ENCODE data around the gene TAF4B.
"Not testable (repeated sequence)": the region's sequence is repeated elsewhere in the genome, so short reads cannot be mapped to it uniquely, and the experiment has no call there.

TAF4B gene

DNA sequence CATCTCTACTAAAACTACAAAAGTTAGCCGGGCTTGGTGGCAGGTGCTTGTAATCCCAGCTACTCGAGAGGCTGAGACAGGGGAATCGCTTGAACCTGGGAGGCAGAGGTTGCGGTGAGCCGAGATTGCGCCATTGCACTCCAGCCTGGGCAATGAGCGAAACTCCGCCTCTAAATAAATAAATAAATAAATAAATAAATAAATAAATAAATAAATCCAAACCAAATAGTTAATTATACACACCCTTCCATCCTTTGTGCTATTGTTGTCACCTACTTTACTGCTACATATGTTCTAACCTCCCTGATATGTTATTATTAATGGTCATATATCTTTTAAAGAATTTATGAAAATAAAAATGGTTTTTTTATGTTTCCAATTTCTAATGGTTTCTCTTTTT, 155.3 kb downstream of the TAF4B start:
- DNase-seq (ENCODE audit: low read depth): not testable (repeated sequence)

GRCh38 chr18:26383454-26384270, 157.4 kb downstream of the TAF4B start:
- DNase-seq (ENCODE audit: low read depth): no peak

DNA sequence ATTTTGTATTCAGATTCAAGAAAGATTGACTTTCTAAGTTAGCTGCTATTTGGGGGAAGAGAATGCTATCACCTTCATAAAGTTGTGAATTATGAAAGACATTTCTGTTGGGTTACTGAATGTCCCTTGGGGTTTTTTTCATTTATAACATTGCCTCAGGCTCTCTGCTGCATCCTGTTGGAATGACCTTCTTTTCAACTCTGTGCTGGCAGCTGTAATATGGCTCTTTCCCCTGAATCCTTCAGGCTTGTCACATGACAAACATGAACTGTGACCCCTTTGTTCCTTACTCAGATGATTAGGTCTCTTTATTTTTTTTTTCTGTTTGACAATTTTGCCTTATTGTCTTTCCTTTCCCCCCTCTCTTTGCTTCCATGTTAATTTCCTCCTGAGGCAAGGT, 159.8 kb downstream of the TAF4B start:
- DNase-seq (ENCODE audit: low read depth): no peak

GRCh38 chr18:26386441-26386840, 160.2 kb downstream of the TAF4B start:
- no peak for DNase-seq (ENCODE audit: low read depth)

- no peak for DNase-seq (ENCODE audit: low read depth)
Observed at GRCh38 chr18:26394047-26394654, 167.9 kb downstream of the TAF4B start.

GRCh38 chr18:26397019-26397418, 170.8 kb downstream of the TAF4B start:
- no peak for DNase-seq (ENCODE audit: low read depth)

GRCh38 chr18:26403491-26403890, 177.2 kb downstream of the TAF4B start:
- no peak for DNase-seq (ENCODE audit: low read depth)

GRCh38 chr18:26405190-26405801, 179.1 kb downstream of the TAF4B start:
- DNase-seq (ENCODE audit: low read depth): no peak

- no peak for DNase-seq (ENCODE audit: low read depth)
Observed at GRCh38 chr18:26406324-26406723, 180.1 kb downstream of the TAF4B start.

GRCh38 chr18:26406854-26407517, 180.7 kb downstream of the TAF4B start:
- DNase-seq (ENCODE audit: low read depth): no peak

- DNase-seq (ENCODE audit: low read depth): no peak
Observed at GRCh38 chr18:26407736-26408601, 181.7 kb downstream of the TAF4B start.

- DNase-seq (ENCODE audit: low read depth): no peak
Observed at GRCh38 chr18:26409091-26409490, 182.8 kb downstream of the TAF4B start.

GRCh38 chr18:26414901-26415440, 188.7 kb downstream of the TAF4B start:
- DNase-seq (ENCODE audit: low read depth): no peak

GRCh38 chr18:26415631-26416030, 189.4 kb downstream of the TAF4B start:
- no peak for DNase-seq (ENCODE audit: low read depth)

DNA sequence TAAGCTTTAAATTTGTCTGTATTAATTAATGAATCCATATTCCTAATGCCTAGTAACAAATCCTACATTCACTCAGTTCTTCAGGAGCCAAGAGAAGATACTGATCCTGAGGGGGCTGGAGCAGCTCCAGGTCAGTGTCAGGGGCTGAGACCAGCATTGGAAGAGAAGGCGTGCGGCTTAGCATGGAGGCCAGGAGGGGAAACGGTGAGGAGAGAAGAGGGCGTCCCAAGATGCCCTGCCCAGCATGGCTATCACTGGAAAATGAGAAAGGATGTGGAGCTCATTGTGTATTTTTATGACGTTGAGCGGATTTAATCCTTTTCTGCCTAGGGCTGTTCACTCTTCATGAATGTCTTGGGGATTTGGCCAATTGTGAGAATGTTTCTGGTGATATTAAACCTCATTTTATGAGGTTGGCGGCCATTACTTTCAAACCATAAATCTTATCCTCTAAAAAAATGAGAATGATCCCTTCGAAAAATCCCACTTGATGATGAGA, 190.5 kb downstream of the TAF4B start:
- no peak for DNase-seq (ENCODE audit: low read depth)

DNA sequence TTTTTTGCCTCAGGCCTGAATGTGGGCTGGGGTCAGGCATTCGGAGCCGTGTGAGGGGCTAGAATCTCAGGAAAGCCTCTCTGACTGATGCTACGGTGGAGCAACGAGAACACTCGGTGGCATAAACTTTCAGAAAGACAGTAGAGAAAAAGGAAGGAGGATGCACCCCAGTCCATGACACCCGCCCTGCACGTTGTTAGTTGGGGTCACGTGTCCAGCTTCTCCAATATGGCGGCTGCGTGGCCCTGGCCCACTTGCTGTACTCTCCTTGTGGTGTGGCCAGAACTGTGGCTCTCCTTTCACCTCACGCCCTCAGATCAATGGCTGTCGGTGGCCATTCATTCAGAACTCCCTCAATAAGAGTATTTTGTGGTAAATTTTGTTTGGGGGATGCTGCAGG, 190.9 kb downstream of the TAF4B start:
- DNase-seq (ENCODE audit: low read depth): no peak

DNA sequence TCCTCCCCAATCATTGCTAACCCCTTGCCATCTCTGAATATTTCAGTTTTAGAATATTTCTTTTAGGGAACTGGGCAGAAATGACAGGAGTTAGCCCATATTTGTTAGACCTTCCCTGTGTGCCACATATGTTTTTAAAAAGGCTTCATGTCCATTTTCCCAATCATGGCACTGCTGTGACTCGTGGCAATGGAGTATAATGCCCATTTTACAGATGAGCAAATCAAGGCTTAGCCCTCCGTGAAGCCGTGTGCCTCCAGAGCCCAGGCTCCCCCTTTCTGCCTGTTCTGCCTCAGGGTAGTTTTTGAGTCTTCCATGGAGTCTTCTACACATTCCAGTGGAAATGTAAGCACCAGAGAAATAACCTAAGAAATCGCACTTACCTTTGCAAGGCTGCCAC, 192.0 kb downstream of the TAF4B start:
- no peak for DNase-seq (ENCODE audit: low read depth)

DNA sequence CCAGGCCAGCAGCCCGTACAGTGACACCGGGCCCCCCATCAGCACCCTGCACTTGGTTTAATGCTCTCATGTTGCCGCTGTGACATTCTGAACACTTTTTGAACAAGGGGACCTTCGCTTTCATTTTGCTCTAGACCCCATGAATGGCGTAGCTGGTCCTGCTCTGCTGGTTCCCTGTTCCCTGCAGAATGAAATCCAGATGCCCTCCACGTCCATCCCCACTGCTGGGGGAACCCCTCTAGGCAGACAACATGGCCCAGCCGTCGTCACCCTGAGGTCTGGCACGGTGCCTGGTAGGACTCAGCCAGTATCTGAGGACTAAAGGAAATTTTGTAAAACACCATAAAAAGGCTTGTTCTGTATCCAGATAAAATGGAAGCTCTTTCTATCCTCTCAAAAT, 193.5 kb downstream of the TAF4B start:
- no peak for DNase-seq (ENCODE audit: low read depth)

- DNase-seq (ENCODE audit: low read depth): no peak
Observed at GRCh38 chr18:26421503-26421902, 195.3 kb downstream of the TAF4B start.

- DNase-seq (ENCODE audit: low read depth): no peak
Observed at GRCh38 chr18:26421931-26422330, 195.7 kb downstream of the TAF4B start.

DNA sequence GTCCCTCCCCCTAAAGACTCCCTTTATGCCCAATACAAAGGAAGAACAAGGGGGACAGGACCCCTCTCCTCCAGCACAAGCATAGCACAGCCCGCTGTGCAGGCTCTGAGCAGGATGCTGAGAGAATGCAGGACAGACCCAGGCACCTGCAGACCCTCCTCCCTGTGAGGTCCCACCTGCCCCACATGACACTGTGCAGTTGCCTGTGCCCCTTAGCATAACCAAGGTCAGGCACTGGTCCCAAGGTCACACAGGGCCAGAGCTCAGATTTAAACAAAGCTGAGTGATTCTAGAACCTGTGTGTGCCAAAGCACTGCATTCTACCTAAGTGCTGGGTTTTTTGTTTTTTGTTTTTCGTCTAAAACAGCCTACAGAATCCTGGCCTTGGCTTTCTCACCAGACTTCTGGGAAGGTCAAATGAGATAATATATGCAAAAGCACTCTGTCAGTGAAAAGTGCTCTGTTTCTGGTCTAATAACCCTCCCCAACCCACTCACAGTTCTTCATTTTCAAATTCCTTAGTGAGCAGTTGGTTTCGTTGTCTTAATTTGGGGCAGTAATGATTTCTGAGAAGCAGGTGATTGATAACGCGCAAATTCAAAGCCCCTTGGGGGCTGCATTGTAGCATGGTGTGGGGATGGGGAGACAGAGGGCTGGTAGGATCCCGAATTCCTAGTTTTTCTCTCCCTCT, 196.4 kb downstream of the TAF4B start:
- DNase-seq (ENCODE audit: low read depth): no peak

Data from stimulated activated CD8-positive, alpha-beta memory T cell treated with anti-CD3 and anti-CD28 coated beads, Interleukin-12 subunit alpha, Interleukin-12 subunit beta, amount 100 ng/mL, for 4 hours (primary cell).